Ishikawa (cell line): ENCODE results near the gene RPS28.

Source experiments
- CEBPB ChIP-seq: IDR thresholded peaks from 2 replicates; pipeline ENCODE4 v1.6.1; 2012
- CREB1 ChIP-seq: IDR thresholded peaks from 2 replicates; pipeline ENCODE4 v1.6.1; 2012; ENCODE audit warnings: low read depth
- EGR1 ChIP-seq: IDR thresholded peaks from 2 replicates; pipeline ENCODE4 v1.6.1; 2012
- EP300 ChIP-seq: IDR thresholded peaks from 2 replicates; pipeline ENCODE4 v1.6.1; 2012; ENCODE audit warnings: borderline replicate concordance
- FOXM1 ChIP-seq: IDR thresholded peaks from 2 replicates; pipeline ENCODE4 v1.6.1; 2012; ENCODE audit warnings: low read depth, borderline replicate concordance
- NFIC ChIP-seq: IDR thresholded peaks from 2 replicates; pipeline ENCODE4 v1.6.1; 2012
- RAD21 ChIP-seq: IDR thresholded peaks from 2 replicates; pipeline ENCODE4 v1.6.1; 2012; ENCODE audit warnings: low read depth
- TAF1 ChIP-seq: IDR thresholded peaks from 2 replicates; pipeline ENCODE4 v1.6.1; 2012; ENCODE audit warnings: low read depth, mild to moderate bottlenecking
- TCF12 ChIP-seq: IDR thresholded peaks from 2 replicates; pipeline ENCODE4 v1.6.1; 2012; ENCODE audit warnings: low read depth
- TEAD4 ChIP-seq: IDR thresholded peaks from 2 replicates; pipeline ENCODE4 v1.6.1; 2012
- YY1 ChIP-seq: IDR thresholded peaks from 2 replicates; pipeline ENCODE4 v1.6.1; 2012; ENCODE audit warnings: low read depth
- ZBTB7A ChIP-seq: IDR thresholded peaks from 2 replicates; pipeline ENCODE4 v1.6.1; 2012; ENCODE audit warnings: low read depth
- TF ChIP-seq, protein P1 (sequence below): IDR thresholded peaks from 2 replicates; pipeline ENCODE4 v1.6.1; 2012
- TF ChIP-seq, protein P2 (sequence below): IDR thresholded peaks from 2 replicates; pipeline ENCODE4 v1.6.1; 2012
- TF ChIP-seq, protein P3 (sequence below): IDR thresholded peaks from 2 replicates; pipeline ENCODE4 v1.6.1; 2012; ENCODE audit warnings: low read depth, mild to moderate bottlenecking

The RPS28 gene

GRCh38 chr19:8337728-8338127, 16.4 kb downstream of the RPS28 start:
- TF ChIP-seq ZBTB7A (no peak), NFIC (no peak), EP300 (no peak), TCF12 (no peak), YY1 (no peak)
- TF ChIP-seq, protein P1, sequence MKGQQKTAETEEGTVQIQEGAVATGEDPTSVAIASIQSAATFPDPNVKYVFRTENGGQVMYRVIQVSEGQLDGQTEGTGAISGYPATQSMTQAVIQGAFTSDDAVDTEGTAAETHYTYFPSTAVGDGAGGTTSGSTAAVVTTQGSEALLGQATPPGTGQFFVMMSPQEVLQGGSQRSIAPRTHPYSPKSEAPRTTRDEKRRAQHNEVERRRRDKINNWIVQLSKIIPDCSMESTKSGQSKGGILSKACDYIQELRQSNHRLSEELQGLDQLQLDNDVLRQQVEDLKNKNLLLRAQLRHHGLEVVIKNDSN = no peak

GRCh38 chr19:8338835-8339234, 17.5 kb downstream of the RPS28 start:
- TF ChIP-seq CREB1 (no peak), NFIC (no peak), CEBPB (no peak), TEAD4 (no peak), RAD21 (no peak), YY1 (no peak), FOXM1 (no peak), EGR1 (no peak), TAF1 (no peak), ZBTB7A (no peak), EP300 (no peak)
- TF ChIP-seq, protein P2, sequence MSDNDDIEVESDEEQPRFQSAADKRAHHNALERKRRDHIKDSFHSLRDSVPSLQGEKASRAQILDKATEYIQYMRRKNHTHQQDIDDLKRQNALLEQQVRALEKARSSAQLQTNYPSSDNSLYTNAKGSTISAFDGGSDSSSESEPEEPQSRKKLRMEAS = no peak
- TF ChIP-seq, protein P1 = no peak

- TF ChIP-seq TAF1 (no peak), CEBPB (no peak), ZBTB7A (no peak), TEAD4 (no peak), FOXM1 (no peak), CREB1 (no peak), NFIC (no peak), RAD21 (no peak), YY1 (no peak), EGR1 (no peak), TCF12 (no peak), EP300 (no peak)
- TF ChIP-seq, protein P3, sequence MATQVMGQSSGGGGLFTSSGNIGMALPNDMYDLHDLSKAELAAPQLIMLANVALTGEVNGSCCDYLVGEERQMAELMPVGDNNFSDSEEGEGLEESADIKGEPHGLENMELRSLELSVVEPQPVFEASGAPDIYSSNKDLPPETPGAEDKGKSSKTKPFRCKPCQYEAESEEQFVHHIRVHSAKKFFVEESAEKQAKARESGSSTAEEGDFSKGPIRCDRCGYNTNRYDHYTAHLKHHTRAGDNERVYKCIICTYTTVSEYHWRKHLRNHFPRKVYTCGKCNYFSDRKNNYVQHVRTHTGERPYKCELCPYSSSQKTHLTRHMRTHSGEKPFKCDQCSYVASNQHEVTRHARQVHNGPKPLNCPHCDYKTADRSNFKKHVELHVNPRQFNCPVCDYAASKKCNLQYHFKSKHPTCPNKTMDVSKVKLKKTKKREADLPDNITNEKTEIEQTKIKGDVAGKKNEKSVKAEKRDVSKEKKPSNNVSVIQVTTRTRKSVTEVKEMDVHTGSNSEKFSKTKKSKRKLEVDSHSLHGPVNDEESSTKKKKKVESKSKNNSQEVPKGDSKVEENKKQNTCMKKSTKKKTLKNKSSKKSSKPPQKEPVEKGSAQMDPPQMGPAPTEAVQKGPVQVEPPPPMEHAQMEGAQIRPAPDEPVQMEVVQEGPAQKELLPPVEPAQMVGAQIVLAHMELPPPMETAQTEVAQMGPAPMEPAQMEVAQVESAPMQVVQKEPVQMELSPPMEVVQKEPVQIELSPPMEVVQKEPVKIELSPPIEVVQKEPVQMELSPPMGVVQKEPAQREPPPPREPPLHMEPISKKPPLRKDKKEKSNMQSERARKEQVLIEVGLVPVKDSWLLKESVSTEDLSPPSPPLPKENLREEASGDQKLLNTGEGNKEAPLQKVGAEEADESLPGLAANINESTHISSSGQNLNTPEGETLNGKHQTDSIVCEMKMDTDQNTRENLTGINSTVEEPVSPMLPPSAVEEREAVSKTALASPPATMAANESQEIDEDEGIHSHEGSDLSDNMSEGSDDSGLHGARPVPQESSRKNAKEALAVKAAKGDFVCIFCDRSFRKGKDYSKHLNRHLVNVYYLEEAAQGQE = no peak
- TF ChIP-seq, protein P2 = no peak
- TF ChIP-seq, protein P1 = no peak
Observed at GRCh38 chr19:8340341-8341096, 19.2 kb downstream of the RPS28 start.

DNA sequence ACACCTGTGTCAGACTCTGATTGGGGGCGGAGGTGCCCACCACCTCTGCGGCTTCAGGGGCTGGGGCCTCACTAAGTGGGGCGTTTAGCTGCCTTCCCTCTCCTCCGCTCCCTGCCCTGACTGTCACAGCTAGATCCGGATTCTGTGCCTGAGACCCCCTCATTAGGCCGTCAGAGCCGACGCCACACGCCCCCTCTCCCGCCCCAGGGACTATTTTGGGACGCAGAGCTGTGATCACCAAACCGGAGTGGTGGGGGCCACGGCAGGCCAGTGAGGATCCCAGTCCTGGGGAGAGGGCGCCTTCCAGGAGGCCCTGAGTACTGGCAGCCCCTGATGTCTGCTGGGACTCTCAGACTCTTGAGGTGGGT, 21.0 kb downstream of the RPS28 start:
- TF ChIP-seq TCF12 = no peak

GRCh38 chr19:8342684-8343482, 21.6 kb downstream of the RPS28 start, which contains the start of gene KANK3:
Gene KANK3 (minus strand): TSS chr19:8343262. CDS start chr19:8337828, 5,434 bp downstream.
- TF ChIP-seq, protein P2 = peak; percentile 17; the same call in 1 of the 2 replicates
- TF ChIP-seq, protein P1 = no peak
- TF ChIP-seq TCF12 (0 out of 2 replicates have a peak, but pooled peaks have one; percentile 25), TEAD4 (peak; percentile 91), ZBTB7A (peak; percentile 93), TAF1 (0 out of 2 replicates have a peak, but pooled peaks have one; percentile 20), FOXM1 (no peak), EGR1 (no peak), RAD21 (no peak), YY1 (no peak), NFIC (no peak), EP300 (no peak), CEBPB (no peak), CREB1 (no peak)
- TF ChIP-seq, protein P3 = no peak
